ENCODE data around the gene IGFALS.

Gene IGFALS

GRCh38 chr16:1809281-1809801, 15.8 kb upstream of the IGFALS start:
- Histone ChIP-seq H3K4me3 (ENCODE audit: insufficient read depth, low read length, poor library complexity, severe bottlenecking) (no peak overlapping the region), H3K27ac (ENCODE audit: low read depth, low read length) (no peak overlapping the region), H3F3A (ENCODE audit: insufficient read depth) (no peaks in the 10 kb centered on the region), H2AFZ (ENCODE audit: low read depth, low read length, severe bottlenecking) (no peak overlapping the region), H3K79me2 (ENCODE audit: insufficient read depth, low read length) (no peaks in the 10 kb centered on the region), H4K20me1 (ENCODE audit: low read depth, low read length) (no peaks in the 10 kb centered on the region), H3K9ac (ENCODE audit: low read length) (no peak overlapping the region), H3K36me3 (ENCODE audit: low read length) (no peaks in the 10 kb centered on the region), H3K9me3 (ENCODE audit: insufficient read depth, low read length) (no peaks in the 10 kb centered on the region), H3K27me3 (ENCODE audit: low read length) (no peaks in the 10 kb centered on the region), H3K9me2 (replicated peaks; ENCODE audit: insufficient read depth, low read length) (no peaks in the 10 kb centered on the region), H3K4me2 (ENCODE audit: low read depth, low read length, poor library complexity, severe bottlenecking) (no peak overlapping the region)
- TF ChIP-seq CTCF (IDR thresholded peaks at IDR 0.05; ENCODE audit: insufficient read depth, low read length, poor library complexity, severe bottlenecking) (no peak), EZH2phosphoT487 (conservative IDR thresholded peaks at IDR 0.05; ENCODE audit: low read length) (no peak)

GRCh38 chr16:1808691-1809090, 15.2 kb upstream of the IGFALS start:
- no peak for TF ChIP-seq CTCF (IDR thresholded peaks at IDR 0.05; ENCODE audit: insufficient read depth, low read length, poor library complexity, severe bottlenecking)
- TF ChIP-seq EZH2phosphoT487 (conservative IDR thresholded peaks at IDR 0.05; ENCODE audit: low read length) = no peak
- Histone ChIP-seq H3K4me3 (ENCODE audit: insufficient read depth, low read length, poor library complexity, severe bottlenecking) (no peak overlapping the region), H3K9me2 (replicated peaks; ENCODE audit: insufficient read depth, low read length) (no peaks in the 10 kb centered on the region), H3K79me2 (ENCODE audit: insufficient read depth, low read length) (no peaks in the 10 kb centered on the region), H3K9ac (ENCODE audit: low read length) (no peak overlapping the region), H4K20me1 (ENCODE audit: low read depth, low read length) (no peaks in the 10 kb centered on the region), H3F3A (ENCODE audit: insufficient read depth) (no peaks in the 10 kb centered on the region), H2AFZ (ENCODE audit: low read depth, low read length, severe bottlenecking) (no peak overlapping the region), H3K9me3 (ENCODE audit: insufficient read depth, low read length) (no peaks in the 10 kb centered on the region), H3K36me3 (ENCODE audit: low read length) (no peaks in the 10 kb centered on the region), H3K27me3 (ENCODE audit: low read length) (no peaks in the 10 kb centered on the region), H3K27ac (ENCODE audit: low read depth, low read length) (no peak overlapping the region), H3K4me2 (ENCODE audit: low read depth, low read length, poor library complexity, severe bottlenecking) (no peak overlapping the region)

GRCh38 chr16:1807626-1808025, 14.1 kb upstream of the IGFALS start:
- no peaks in the 10 kb centered on the region for H3K9me2 ChIP-seq (replicated peaks; ENCODE audit: insufficient read depth, low read length)
- H3K4me2 ChIP-seq (ENCODE audit: low read depth, low read length, poor library complexity, severe bottlenecking) = no peak overlapping the region
- H3K36me3 ChIP-seq (ENCODE audit: low read length) = no peaks in the 10 kb centered on the region
- no peaks in the 10 kb centered on the region for H3K27me3 ChIP-seq (ENCODE audit: low read length)
- H3F3A ChIP-seq (ENCODE audit: insufficient read depth) = no peaks in the 10 kb centered on the region
- H4K20me1 ChIP-seq (ENCODE audit: low read depth, low read length) = no peaks in the 10 kb centered on the region
- H3K27ac ChIP-seq (ENCODE audit: low read depth, low read length) = no peak overlapping the region
- H3K4me3 ChIP-seq (ENCODE audit: insufficient read depth, low read length, poor library complexity, severe bottlenecking) = no peak overlapping the region
- no peak for TF ChIP-seq CTCF (IDR thresholded peaks at IDR 0.05; ENCODE audit: insufficient read depth, low read length, poor library complexity, severe bottlenecking)
- no peak for TF ChIP-seq EZH2phosphoT487 (conservative IDR thresholded peaks at IDR 0.05; ENCODE audit: low read length)
- H3K9me3 ChIP-seq (ENCODE audit: insufficient read depth, low read length) = no peaks in the 10 kb centered on the region
- no peak overlapping the region for H3K9ac ChIP-seq (ENCODE audit: low read length)
- H2AFZ ChIP-seq (ENCODE audit: low read depth, low read length, severe bottlenecking) = no peak overlapping the region
- no peaks in the 10 kb centered on the region for H3K79me2 ChIP-seq (ENCODE audit: insufficient read depth, low read length)
